Measurements from ENCODE around the gene TSPAN18. TPM values are rescaled to one million over a fixed set of nuclear protein-coding genes. Genes with fewer than 3 reads are reported as not detected.

The TSPAN18 gene
- total and polyA plus RNA-seq, 2 of the 4 experiments (the other 2 are of a cell fraction), result 0.36 to 1.1 TPM

GRCh38 chr11:44729063-44729462 lies 2.3 kb downstream of the TSPAN18 start:
- peaks cover 50% of the 10 kb centered on the region for H3K27me3 ChIP-seq (ENCODE audit: control insufficient read depth, insufficient read depth, low read length)
- H3K9me1 ChIP-seq (ENCODE audit: insufficient read depth, low read length), result no peaks in the 10 kb centered on the region
- H4K5ac ChIP-seq (ENCODE audit: low read depth, low read length), result no peak overlapping the region
- TF ChIP-seq MAFK (IDR thresholded peaks at IDR 0.05; ENCODE audit: low read depth, low read length), result no peak
- TF ChIP-seq MAZ (IDR thresholded peaks at IDR 0.05; ENCODE audit: borderline replicate concordance, low read depth, low read length), result no peak
- TF ChIP-seq RFX5 (IDR thresholded peaks at IDR 0.05; ENCODE audit: low read depth, low read length), result no peak
- TF ChIP-seq RCOR1 (IDR thresholded peaks at IDR 0.05; ENCODE audit: insufficient replicate concordance, low read length), result no peak
- no peak for TF ChIP-seq CHD1 (IDR thresholded peaks at IDR 0.05; ENCODE audit: low read depth, low read length)
- TF ChIP-seq FOS (IDR thresholded peaks at IDR 0.05; ENCODE audit: low read depth, low read length), result no peak
- no peak for TF ChIP-seq BHLHE40 (IDR thresholded peaks at IDR 0.05; ENCODE audit: low read depth, low read length)
- TF ChIP-seq SMC3 (IDR thresholded peaks at IDR 0.05; ENCODE audit: low read depth, low read length), result no peak
- TF ChIP-seq RAD21 (IDR thresholded peaks at IDR 0.05; ENCODE audit: low read length), result no peak
- no peak for TF ChIP-seq POLR2A (IDR thresholded peaks at IDR 0.05; ENCODE audit: low read depth, low read length)
- TF ChIP-seq CEBPB (IDR thresholded peaks at IDR 0.05; ENCODE audit: low read depth, low read length), result no peak
- no peak for TF ChIP-seq USF2 (IDR thresholded peaks at IDR 0.05; ENCODE audit: low read depth, low read length)
- no peak for TF ChIP-seq NFE2L2 (IDR thresholded peaks at IDR 0.05; ENCODE audit: low read depth, low read length)
- TF ChIP-seq, protein P1, sequence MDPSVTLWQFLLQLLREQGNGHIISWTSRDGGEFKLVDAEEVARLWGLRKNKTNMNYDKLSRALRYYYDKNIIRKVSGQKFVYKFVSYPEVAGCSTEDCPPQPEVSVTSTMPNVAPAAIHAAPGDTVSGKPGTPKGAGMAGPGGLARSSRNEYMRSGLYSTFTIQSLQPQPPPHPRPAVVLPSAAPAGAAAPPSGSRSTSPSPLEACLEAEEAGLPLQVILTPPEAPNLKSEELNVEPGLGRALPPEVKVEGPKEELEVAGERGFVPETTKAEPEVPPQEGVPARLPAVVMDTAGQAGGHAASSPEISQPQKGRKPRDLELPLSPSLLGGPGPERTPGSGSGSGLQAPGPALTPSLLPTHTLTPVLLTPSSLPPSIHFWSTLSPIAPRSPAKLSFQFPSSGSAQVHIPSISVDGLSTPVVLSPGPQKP (IDR thresholded peaks at IDR 0.05; ENCODE audit: borderline replicate concordance, low read depth, low read length), result no peak
- no peak for TF ChIP-seq CTCF (conservative IDR thresholded peaks at IDR 0.05; ENCODE audit: low read depth, low read length)
- TF ChIP-seq MXI1 (IDR thresholded peaks at IDR 0.05; ENCODE audit: borderline replicate concordance, low read depth, low read length), result no peak
- no peak overlapping the region for H2AK5ac ChIP-seq (ENCODE audit: low read depth, low read length)
- in situ Hi-C loops (cut with MboI; ENCODE audit: low sequenced_read_pairs) (loop anchor here (5.0 kb wide), 2 partner anchors 48 to 163 kb away; no protein-coding TSS in a partner anchor), dilution Hi-C loops (cut with HindIII; ENCODE audit: low sequenced_read_pairs, unreplicated experiment) (no loop called here), intact Hi-C loops (cut with micrococcal nuclease) (loop anchor here (2.0 to 10.0 kb wide), 5 partner anchors 73 to 183 kb away; partner anchors contain the start of gene CD82)
- no peak overlapping the region for H2BK15ac ChIP-seq (ENCODE audit: low read depth, low read length)
- no peak overlapping the region for H2AFZ ChIP-seq (replicated peaks; ENCODE audit: low read length, poor library complexity)
- no peak overlapping the region for H2BK120ac ChIP-seq (ENCODE audit: low read depth, low read length)
- BruUV-seq (replicated peaks), result no TSS peak
- no peak for DNase-seq
- H3K23ac ChIP-seq (ENCODE audit: low read depth, low read length), result no peak overlapping the region
- WGBS, 2 experiments (ENCODE audit: extremely low coverage in 2 of 2, insufficient read length in 1 of 2), result no CpG with 5 or more reads among the region's 2 CpGs
- H3K56ac ChIP-seq (ENCODE audit: extremely low read depth, insufficient read depth, low read length), result no peak overlapping the region
- no peaks in the 10 kb centered on the region for H3K36me3 ChIP-seq (ENCODE audit: control insufficient read depth, insufficient read depth, low read length)
- no peak overlapping the region for H2BK20ac ChIP-seq (ENCODE audit: low read depth, low read length)
- CTCF ChIA-PET, result no interaction called here
- POLR2A ChIA-PET (ENCODE audit: unreplicated experiment), result no interaction called here
- H3K18ac ChIP-seq (ENCODE audit: low read depth, low read length), result no peak overlapping the region
- H3K14ac ChIP-seq (replicated peaks; ENCODE audit: low read depth, low read length), result no peak overlapping the region
- H3K9ac ChIP-seq (ENCODE audit: low read depth, low read length), result no peak overlapping the region
- peaks cover 3% of the 10 kb centered on the region for H3K9me3 ChIP-seq (ENCODE audit: control insufficient read depth, insufficient read depth, low read length)
- H2BK5ac ChIP-seq (ENCODE audit: low read depth, low read length, poor library complexity, severe bottlenecking), result no peak overlapping the region
- H3K4me3 ChIP-seq (ENCODE audit: insufficient read depth, low read depth, low read length), result no peak overlapping the region
- H4K20me1 ChIP-seq (ENCODE audit: insufficient read depth, low read length), result no peaks in the 10 kb centered on the region
- H3K4me2 ChIP-seq (ENCODE audit: low read depth, low read length), result no peak overlapping the region
- no peak overlapping the region for H4K91ac ChIP-seq (ENCODE audit: insufficient read depth, low read depth, low read length)
- no peaks in the 10 kb centered on the region; the same call in 1 of the 2 replicates for H3K4me1 ChIP-seq (ENCODE audit: control insufficient read depth, insufficient read depth, low read length)
- no peak overlapping the region for H3K27ac ChIP-seq (ENCODE audit: insufficient read depth, low read length)
- no peak overlapping the region for H4K8ac ChIP-seq (ENCODE audit: low read depth in 2 of 2, low read length in 2 of 2)
- ATAC-seq (ENCODE audit: low read depth), result no peak
- no peak overlapping the region for H3K4ac ChIP-seq (ENCODE audit: low read depth, low read length)
- no peaks in the 10 kb centered on the region for H3K79me1 ChIP-seq (ENCODE audit: low read depth in 1 of 2, low read length in 2 of 2)
- no peak overlapping the region for H2AK9ac ChIP-seq (replicated peaks; ENCODE audit: low read depth, low read length, poor library complexity)

Data from IMR-90 (cell line).